Gastrocnemius medialis (tissue), 4 donors: ENCODE measurements around the gene MTA2.

Source experiments
- POLR2A ChIP-seq, 2 donors: fragments of 450-650 bp; IDR thresholded peaks; one replicate each; pipeline ENCODE4 v1.6.1; 2017; ENCODE audit warnings: antibody characterized with exemption in 2 of 2, mild to moderate bottlenecking in 2 of 2, moderate library complexity in 2 of 2
- TF ChIP-seq, protein P1 (sequence below), 5 experiments: fragments of 450-650 bp in 3 of 5; fragments of 200-600 bp in 2 of 5; sonication (generic) in 2 of 5; IDR thresholded peaks in 4 of 5; conservative IDR thresholded peaks in 1 of 5; 1 replicate in 4 of 5; 2 replicates in 1 of 5; pipeline ENCODE4 v1.5.1; 2016 to 2019; ENCODE audit warnings: antibody characterized with exemption in 5 of 5, mild to moderate bottlenecking in 3 of 5, moderate library complexity in 3 of 5

- TF ChIP-seq, protein P1, sequence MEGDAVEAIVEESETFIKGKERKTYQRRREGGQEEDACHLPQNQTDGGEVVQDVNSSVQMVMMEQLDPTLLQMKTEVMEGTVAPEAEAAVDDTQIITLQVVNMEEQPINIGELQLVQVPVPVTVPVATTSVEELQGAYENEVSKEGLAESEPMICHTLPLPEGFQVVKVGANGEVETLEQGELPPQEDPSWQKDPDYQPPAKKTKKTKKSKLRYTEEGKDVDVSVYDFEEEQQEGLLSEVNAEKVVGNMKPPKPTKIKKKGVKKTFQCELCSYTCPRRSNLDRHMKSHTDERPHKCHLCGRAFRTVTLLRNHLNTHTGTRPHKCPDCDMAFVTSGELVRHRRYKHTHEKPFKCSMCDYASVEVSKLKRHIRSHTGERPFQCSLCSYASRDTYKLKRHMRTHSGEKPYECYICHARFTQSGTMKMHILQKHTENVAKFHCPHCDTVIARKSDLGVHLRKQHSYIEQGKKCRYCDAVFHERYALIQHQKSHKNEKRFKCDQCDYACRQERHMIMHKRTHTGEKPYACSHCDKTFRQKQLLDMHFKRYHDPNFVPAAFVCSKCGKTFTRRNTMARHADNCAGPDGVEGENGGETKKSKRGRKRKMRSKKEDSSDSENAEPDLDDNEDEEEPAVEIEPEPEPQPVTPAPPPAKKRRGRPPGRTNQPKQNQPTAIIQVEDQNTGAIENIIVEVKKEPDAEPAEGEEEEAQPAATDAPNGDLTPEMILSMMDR (IDR thresholded peaks at IDR 0.05 in 4 of 5, conservative IDR thresholded peaks at IDR 0.05 in 1 of 5): no peak
- TF ChIP-seq POLR2A (IDR thresholded peaks at IDR 0.05): no peak
These were observed 34.5 kb downstream of the MTA2 start for GRCh38 chr11:62567018-62567633.
